ENCODE measurements around the gene OAF.

- TF ChIP-seq CTCF (IDR thresholded peaks at IDR 0.05; ENCODE audit: low read depth, low read length, missing input control) (no peak), RAD21 (IDR thresholded peaks at IDR 0.05) (no peak), SP1 (IDR thresholded peaks at IDR 0.05) (no peak), MAX (IDR thresholded peaks at IDR 0.05) (no peak), EGR1 (IDR thresholded peaks at IDR 0.05; ENCODE audit: low read depth in 2 of 2) (no peak), FOXA1 (IDR thresholded peaks at IDR 0.05) (no peak), GABPA (IDR thresholded peaks at IDR 0.05 in 1 of 2, conservative IDR thresholded peaks at IDR 0.05 in 1 of 2) (no peak), JUND (IDR thresholded peaks at IDR 0.05) (no peak), YY1 (IDR thresholded peaks at IDR 0.05) (no peak)
- TF ChIP-seq, protein P1, sequence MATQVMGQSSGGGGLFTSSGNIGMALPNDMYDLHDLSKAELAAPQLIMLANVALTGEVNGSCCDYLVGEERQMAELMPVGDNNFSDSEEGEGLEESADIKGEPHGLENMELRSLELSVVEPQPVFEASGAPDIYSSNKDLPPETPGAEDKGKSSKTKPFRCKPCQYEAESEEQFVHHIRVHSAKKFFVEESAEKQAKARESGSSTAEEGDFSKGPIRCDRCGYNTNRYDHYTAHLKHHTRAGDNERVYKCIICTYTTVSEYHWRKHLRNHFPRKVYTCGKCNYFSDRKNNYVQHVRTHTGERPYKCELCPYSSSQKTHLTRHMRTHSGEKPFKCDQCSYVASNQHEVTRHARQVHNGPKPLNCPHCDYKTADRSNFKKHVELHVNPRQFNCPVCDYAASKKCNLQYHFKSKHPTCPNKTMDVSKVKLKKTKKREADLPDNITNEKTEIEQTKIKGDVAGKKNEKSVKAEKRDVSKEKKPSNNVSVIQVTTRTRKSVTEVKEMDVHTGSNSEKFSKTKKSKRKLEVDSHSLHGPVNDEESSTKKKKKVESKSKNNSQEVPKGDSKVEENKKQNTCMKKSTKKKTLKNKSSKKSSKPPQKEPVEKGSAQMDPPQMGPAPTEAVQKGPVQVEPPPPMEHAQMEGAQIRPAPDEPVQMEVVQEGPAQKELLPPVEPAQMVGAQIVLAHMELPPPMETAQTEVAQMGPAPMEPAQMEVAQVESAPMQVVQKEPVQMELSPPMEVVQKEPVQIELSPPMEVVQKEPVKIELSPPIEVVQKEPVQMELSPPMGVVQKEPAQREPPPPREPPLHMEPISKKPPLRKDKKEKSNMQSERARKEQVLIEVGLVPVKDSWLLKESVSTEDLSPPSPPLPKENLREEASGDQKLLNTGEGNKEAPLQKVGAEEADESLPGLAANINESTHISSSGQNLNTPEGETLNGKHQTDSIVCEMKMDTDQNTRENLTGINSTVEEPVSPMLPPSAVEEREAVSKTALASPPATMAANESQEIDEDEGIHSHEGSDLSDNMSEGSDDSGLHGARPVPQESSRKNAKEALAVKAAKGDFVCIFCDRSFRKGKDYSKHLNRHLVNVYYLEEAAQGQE (IDR thresholded peaks at IDR 0.05) = no peak
These were observed 45.9 kb downstream of the OAF start for GRCh38 chr11:120256779-120257178.
